Tibial nerve (tissue), 3 donors: ENCODE measurements around the gene CRYGN.

Experiments
- POLR2A ChIP-seq, 2 donors: fragments of 450-650 bp; IDR thresholded peaks; one replicate each; pipeline ENCODE4 v1.6.1; 2017; ENCODE audit warnings: antibody characterized with exemption in 2 of 2, mild to moderate bottlenecking in 2 of 2, moderate library complexity in 2 of 2
- TF ChIP-seq, protein P1 (sequence below), 5 experiments: fragments of 200-600 bp in 3 of 5; fragments of 450-650 bp in 2 of 5; sonication (generic) in 3 of 5; IDR thresholded peaks; one replicate each; pipeline ENCODE4 v1.5.1; 2016 to 2019; ENCODE audit warnings: antibody characterized with exemption in 5 of 5, mild to moderate bottlenecking in 3 of 5, moderate library complexity in 2 of 5

DNA sequence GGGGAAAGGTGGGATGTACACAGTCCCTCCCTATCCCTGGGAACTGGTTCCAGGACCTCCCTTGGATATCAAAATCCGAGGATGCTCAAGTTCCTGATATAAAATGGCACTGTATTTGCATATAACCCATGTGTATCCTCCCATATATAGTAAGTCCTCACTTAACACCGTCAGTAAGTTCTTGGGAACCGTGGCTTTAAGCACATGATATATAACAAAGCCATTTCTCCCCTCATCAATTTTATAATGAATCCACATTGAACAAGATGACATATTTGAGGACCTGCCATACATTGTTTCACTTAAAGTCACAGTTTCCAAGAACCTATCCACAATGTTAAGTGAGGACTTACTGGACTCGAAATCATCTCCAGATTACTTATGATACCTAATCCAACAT lies 5.4 kb downstream of the CRYGN start:
- TF ChIP-seq POLR2A (IDR thresholded peaks at IDR 0.05), result no peak
- TF ChIP-seq, protein P1, sequence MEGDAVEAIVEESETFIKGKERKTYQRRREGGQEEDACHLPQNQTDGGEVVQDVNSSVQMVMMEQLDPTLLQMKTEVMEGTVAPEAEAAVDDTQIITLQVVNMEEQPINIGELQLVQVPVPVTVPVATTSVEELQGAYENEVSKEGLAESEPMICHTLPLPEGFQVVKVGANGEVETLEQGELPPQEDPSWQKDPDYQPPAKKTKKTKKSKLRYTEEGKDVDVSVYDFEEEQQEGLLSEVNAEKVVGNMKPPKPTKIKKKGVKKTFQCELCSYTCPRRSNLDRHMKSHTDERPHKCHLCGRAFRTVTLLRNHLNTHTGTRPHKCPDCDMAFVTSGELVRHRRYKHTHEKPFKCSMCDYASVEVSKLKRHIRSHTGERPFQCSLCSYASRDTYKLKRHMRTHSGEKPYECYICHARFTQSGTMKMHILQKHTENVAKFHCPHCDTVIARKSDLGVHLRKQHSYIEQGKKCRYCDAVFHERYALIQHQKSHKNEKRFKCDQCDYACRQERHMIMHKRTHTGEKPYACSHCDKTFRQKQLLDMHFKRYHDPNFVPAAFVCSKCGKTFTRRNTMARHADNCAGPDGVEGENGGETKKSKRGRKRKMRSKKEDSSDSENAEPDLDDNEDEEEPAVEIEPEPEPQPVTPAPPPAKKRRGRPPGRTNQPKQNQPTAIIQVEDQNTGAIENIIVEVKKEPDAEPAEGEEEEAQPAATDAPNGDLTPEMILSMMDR (IDR thresholded peaks at IDR 0.05), result no peak
